KMS-11 (cell line): ENCODE measurements around the gene CFAP299.

Source experiments
- H2AFZ ChIP-seq: fragments of 200-600 bp; sonication (generic); 2 replicates; pipeline ENCODE4 v1.6.1; 2016; ENCODE audit warnings: antibody characterized with exemption, mixed run types, low read depth
- H3K27ac ChIP-seq: fragments of 200-600 bp; sonication (generic); 2 replicates; pipeline ENCODE4 v1.6.1; 2016; ENCODE audit warnings: mild to moderate bottlenecking, mixed run types
- H3K27me3 ChIP-seq: fragments of 200-600 bp; sonication (generic); 2 replicates; pipeline ENCODE4 v1.6.1; 2017; ENCODE audit warnings: mild to moderate bottlenecking, low read depth, mixed run types, moderate library complexity; ENCODE audit not compliant: insufficient read depth
- H3K36me3 ChIP-seq: fragments of 200-600 bp; sonication (generic); 2 replicates; pipeline ENCODE4 v1.6.1; 2017; ENCODE audit warnings: mild to moderate bottlenecking, mixed run types; ENCODE audit not compliant: insufficient read depth
- H3K4me1 ChIP-seq: fragments of 200-600 bp; sonication (generic); 2 replicates; pipeline ENCODE4 v1.6.1; 2016; ENCODE audit warnings: mild to moderate bottlenecking, low read depth, mixed run types; ENCODE audit not compliant: poor library complexity, severe bottlenecking
- H3K4me2 ChIP-seq: fragments of 200-600 bp; sonication (generic); 2 replicates; pipeline ENCODE4 v1.7.0; 2016; ENCODE audit warnings: mild to moderate bottlenecking, mixed run types
- H3K4me3 ChIP-seq: fragments of 200-600 bp; sonication (generic); IDR thresholded peaks from 2 replicates; pipeline ENCODE4 v1.6.1; 2017; ENCODE audit warnings: low read depth, low read length, mixed read lengths; ENCODE audit not compliant: insufficient read depth
- H3K79me2 ChIP-seq: fragments of 200-600 bp; sonication (generic); 2 replicates; pipeline ENCODE4 v1.6.1; 2016; ENCODE audit warnings: low read depth, mixed run types; ENCODE audit not compliant: insufficient read depth
- H3K9ac ChIP-seq: fragments of 200-600 bp; sonication (generic); 2 replicates; pipeline ENCODE4 v1.6.1; 2016; ENCODE audit warnings: mild to moderate bottlenecking, mixed run types
- H4K20me1 ChIP-seq: fragments of 200-600 bp; sonication (generic); 2 replicates; pipeline ENCODE4 v1.6.1; 2016; ENCODE audit warnings: mild to moderate bottlenecking, mixed run types; ENCODE audit not compliant: insufficient read depth
- CTCF ChIP-seq: fragments of 200-600 bp; sonication (generic); conservative IDR thresholded peaks from 2 replicates; pipeline ENCODE4 v1.6.1; 2017; ENCODE audit warnings: low read depth, mild to moderate bottlenecking, antibody characterized with exemption, low read length, moderate library complexity, mixed read lengths

CFAP299 gene

GRCh38 chr4:80367737-80368136 lies 32.2 kb downstream of the CFAP299 start:
- no peaks in the 10 kb centered on the region for H4K20me1 ChIP-seq
- H3K4me3 ChIP-seq = no peak overlapping the region
- no peaks in the 10 kb centered on the region for H3K79me2 ChIP-seq
- H3K4me2 ChIP-seq = no peak overlapping the region
- TF ChIP-seq CTCF = no peak
- no peak overlapping the region for H3K27ac ChIP-seq
- H3K27me3 ChIP-seq = no peaks in the 10 kb centered on the region
- no peaks in the 10 kb centered on the region for H3K36me3 ChIP-seq
- no peak overlapping the region for H3K9ac ChIP-seq
- H3K4me1 ChIP-seq = no peaks in the 10 kb centered on the region
- H2AFZ ChIP-seq = no peak overlapping the region

DNA sequence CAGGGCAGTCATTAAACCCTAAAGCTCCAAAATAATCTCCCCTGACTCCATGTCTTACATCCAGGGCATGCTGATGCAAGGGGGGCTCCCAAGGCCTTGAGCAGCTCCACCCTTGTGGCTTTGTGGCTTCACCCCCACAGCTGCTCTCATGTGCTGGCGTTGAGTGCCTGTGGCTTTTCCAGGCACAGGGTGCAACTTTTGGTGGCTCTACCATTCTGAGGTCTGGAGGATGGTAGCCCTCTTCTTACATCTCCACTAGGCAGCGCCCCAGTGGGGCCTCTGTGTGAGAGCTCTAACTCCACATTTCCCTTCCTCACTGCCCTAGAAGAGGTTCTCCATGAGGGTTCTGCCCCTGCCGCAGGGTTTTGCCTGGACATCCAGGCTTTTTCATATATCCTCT lies 35.1 kb downstream of the CFAP299 start:
- Histone ChIP-seq H3K27ac (no peak overlapping the region), H3K4me2 (no peak overlapping the region), H3K36me3 (no peaks in the 10 kb centered on the region), H2AFZ (no peak overlapping the region), H3K9ac (no peak overlapping the region), H3K4me1 (no peaks in the 10 kb centered on the region), H3K79me2 (no peaks in the 10 kb centered on the region), H3K4me3 (no peak overlapping the region), H3K27me3 (no peaks in the 10 kb centered on the region), H4K20me1 (no peaks in the 10 kb centered on the region)
- no peak for TF ChIP-seq CTCF

DNA sequence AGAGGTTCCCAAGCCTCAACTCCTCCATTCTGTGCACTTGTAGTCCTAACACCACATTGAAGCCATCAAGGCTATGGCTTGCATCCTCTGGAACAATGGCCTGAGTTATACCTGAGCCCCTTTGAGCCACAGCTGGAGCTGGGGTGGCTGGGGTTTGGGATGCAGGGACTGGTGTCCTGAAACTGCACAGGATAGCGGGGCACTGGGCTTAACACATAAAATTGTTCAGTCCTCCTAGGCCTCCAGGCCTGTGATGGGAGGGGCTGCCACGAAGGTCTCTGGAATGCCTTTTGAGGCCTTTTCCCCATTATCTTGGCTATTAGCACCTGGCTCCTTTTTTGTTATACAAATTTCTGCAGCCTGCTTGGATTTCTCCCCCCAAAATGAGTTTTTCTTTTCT lies 35.5 kb downstream of the CFAP299 start:
- H3K4me1 ChIP-seq = no peaks in the 10 kb centered on the region

DNA sequence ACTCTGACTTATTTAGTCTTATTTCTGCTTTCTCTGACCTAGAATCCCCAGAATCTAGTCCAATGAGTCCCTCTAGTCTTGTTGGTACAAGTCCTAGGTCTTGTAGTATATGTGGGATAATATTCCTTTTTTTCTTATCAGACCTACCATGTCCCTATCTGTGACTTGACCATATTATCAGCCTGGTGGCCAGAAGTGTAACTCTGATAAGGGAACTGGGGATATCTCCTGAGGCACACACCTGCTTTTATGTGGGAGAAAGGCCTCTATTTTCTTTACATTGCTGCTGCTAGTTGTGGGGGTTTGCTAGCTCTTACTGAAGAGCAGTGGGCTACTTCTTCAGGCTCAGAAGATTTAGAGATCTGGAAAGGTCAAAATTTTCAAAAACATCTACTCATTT lies 38.6 kb downstream of the CFAP299 start:
- Histone ChIP-seq H3K4me3 (no peak overlapping the region), H3K27me3 (no peaks in the 10 kb centered on the region), H3K4me1 (no peaks in the 10 kb centered on the region), H4K20me1 (no peaks in the 10 kb centered on the region), H3K9ac (no peak overlapping the region), H3K4me2 (no peak overlapping the region), H2AFZ (no peak overlapping the region), H3K36me3 (no peaks in the 10 kb centered on the region), H3K27ac (no peak overlapping the region), H3K79me2 (no peaks in the 10 kb centered on the region)
- TF ChIP-seq CTCF = no peak

More for the DNA sequence above, 35.5 kb downstream of the CFAP299 start:
- H3K79me2 ChIP-seq = no peaks in the 10 kb centered on the region
- no peak for TF ChIP-seq CTCF
- H3K9ac ChIP-seq = no peak overlapping the region
- H3K27ac ChIP-seq = no peak overlapping the region
- H3K4me2 ChIP-seq = no peak overlapping the region
- H3K4me3 ChIP-seq = no peak overlapping the region
- H3K27me3 ChIP-seq = no peaks in the 10 kb centered on the region
- no peak overlapping the region for H2AFZ ChIP-seq
- H3K36me3 ChIP-seq = no peaks in the 10 kb centered on the region
- H4K20me1 ChIP-seq = no peaks in the 10 kb centered on the region
